Aorta (tissue), 5 donors: ENCODE data around the gene ICAM2. TPM values are rescaled to one million over a fixed set of nuclear protein-coding genes. Genes with fewer than 3 reads are reported as not detected.
A peak's percentile ranks its signal among the peaks of the same experiment; 100 is the strongest.

ENCODE experiments used
- ATAC-seq: fragments of 200-7000 bp; cut with Tn5 transposase; one replicate; pipeline ENCODE4 v1.9.1; 2022; ENCODE audit warnings: moderate library complexity; ENCODE audit not compliant: low FRiP score
- DNase-seq, 2 donors: peaks; one replicate each; pipeline ENCODE4 v3.0.0-alpha.2; 2020
- H3K27ac ChIP-seq, 2 donors: one replicate each; pipeline ENCODE4 v1.5.1; 2013; ENCODE audit warnings: low read length in 2 of 2, mild to moderate bottlenecking in 2 of 2, moderate library complexity in 2 of 2, control low read depth in 1 of 2, inconsistent platforms in 1 of 2, low read depth in 1 of 2
- H3K27me3 ChIP-seq, 2 donors: one replicate each; pipeline ENCODE4 v1.6.1; 2013; ENCODE audit warnings: control low read depth in 1 of 2, low read length in 1 of 2, mild to moderate bottlenecking in 1 of 2, moderate library complexity in 1 of 2; ENCODE audit not compliant: insufficient read depth in 2 of 2, control insufficient read depth in 1 of 2
- H3K36me3 ChIP-seq, 2 donors: one replicate each; pipeline ENCODE4 v1.6.1; 2013; ENCODE audit warnings: control low read depth in 1 of 2, low read length in 1 of 2, mild to moderate bottlenecking in 1 of 2; ENCODE audit not compliant: insufficient read depth in 2 of 2, control insufficient read depth in 1 of 2
- H3K4me1 ChIP-seq, 2 donors: one replicate each; pipeline ENCODE4 v1.6.1; 2013; ENCODE audit warnings: low read length in 2 of 2, control low read depth in 1 of 2, mild to moderate bottlenecking in 1 of 2, moderate library complexity in 1 of 2; ENCODE audit not compliant: insufficient read depth in 2 of 2, control insufficient read depth in 1 of 2
- H3K4me3 ChIP-seq, 2 donors: one replicate each; pipeline ENCODE4 v1.5.1; 2013; ENCODE audit warnings: low read length in 2 of 2, control low read depth in 1 of 2, mild to moderate bottlenecking in 1 of 2
- H3K9me3 ChIP-seq: one replicate; pipeline ENCODE4 v1.6.1; 2013; ENCODE audit warnings: mild to moderate bottlenecking, low read length; ENCODE audit not compliant: control insufficient read depth
- WGBS, 2 donors: extraction: QIAGEN DNeasy Blood & Tissue Kit; methylation state at CpG; one replicate each; pipeline ENCODE4 v1.1.7; 2013; 5-methylcytosine and 5-hydroxymethylcytosine counted together
- intact Hi-C, 2 donors: fragments of 100-400 bp; cut with DNase I; formaldehyde crosslinking; loops; one replicate each; pipeline versions ENCODE4 v1.14.2 to v1.15.0; 2022
- polyA plus RNA-seq, 2 donors: library from polyadenylated mRNA; stranded (reverse); fragments of 200-250 nt; gene quantifications; one replicate each; pipeline ENCODE4 v1.2.3, GENCODE V29; 2013
- total RNA-seq, 2 donors: library from RNA; stranded (reverse); fragmentation: NEBNext Ultra II Directional; extraction: Animal tissue kit (Norgen Biotek cat#: 25700); gene quantifications; one replicate each; pipeline ENCODE4 v1.2.1, GENCODE V29; 2021
- donor health status: healthy with polysubstance abuse.
- donor health status: Bipolar disorder and iron deficiency.
- donor health status: DM: no; HTN: no; CAD: no.
- donor health status: DM: no; HTN: no; CAD: no.
- donor health status: DM: yes; HTN: yes; CAD: no.

ICAM2 gene
- total and polyA plus RNA-seq, 4 donors = 3.9 to 36.0 (median 17.3) TPM

DNA sequence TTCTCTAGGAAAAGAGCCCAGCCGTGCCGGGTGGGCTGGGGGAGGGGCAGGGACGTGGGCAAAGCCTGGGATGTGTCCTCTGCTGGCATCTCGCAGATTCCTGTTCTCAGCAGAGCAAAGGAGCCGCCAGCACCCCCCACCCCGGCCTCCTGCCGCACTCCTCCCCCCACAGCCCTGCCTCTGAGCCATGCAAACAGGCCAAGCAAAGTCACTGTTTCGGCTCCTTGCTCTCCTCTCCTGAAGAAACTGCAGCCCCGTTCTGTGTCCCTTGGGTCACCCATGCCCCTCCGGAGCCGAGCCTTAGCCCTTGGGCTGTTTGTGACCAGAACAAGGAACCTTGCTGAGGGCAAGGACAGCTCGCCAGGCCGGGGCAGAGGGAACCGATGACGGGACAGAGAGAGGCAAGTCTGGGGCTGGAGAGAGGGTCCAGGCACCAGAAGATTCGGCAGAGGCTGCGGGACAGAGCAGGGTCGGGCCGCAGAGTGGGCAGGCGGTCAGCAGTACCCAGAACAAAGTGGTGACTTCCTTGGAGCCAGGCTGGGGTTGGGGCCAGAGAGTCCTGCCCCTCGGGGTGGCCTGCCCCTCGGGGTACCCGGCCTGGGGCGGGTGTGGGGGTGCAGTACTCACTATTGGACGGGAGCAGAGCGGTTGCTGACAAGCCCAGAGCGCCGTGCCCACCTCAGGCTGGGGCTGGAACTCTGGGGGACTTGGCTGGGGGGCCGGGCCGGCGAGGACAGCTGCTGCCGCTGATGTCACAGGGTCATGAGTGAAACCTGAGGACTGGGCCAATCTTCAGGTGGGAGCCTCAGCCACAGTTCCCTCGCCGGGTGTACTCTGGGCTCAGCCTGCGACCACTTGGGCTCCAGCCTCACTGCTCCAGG lies 31.5 kb downstream of the ICAM2 start:
- intact Hi-C loops = no loop called here
- WGBS, 2 donors = 46 to 47% methylated on average over 33 to 35 of the region's 35 CpGs
- Histone ChIP-seq H3K4me1 (no peaks in the 10 kb centered on the region), H3K4me3 (no peak overlapping the region), H3K27me3 (no peaks in the 10 kb centered on the region), H3K36me3 (no peaks in the 10 kb centered on the region), H3K9me3 (no peaks in the 10 kb centered on the region), H3K27ac (no peak overlapping the region)
- DNase-seq (peak; percentile 43 to 67), ATAC-seq (no peak)

DNA sequence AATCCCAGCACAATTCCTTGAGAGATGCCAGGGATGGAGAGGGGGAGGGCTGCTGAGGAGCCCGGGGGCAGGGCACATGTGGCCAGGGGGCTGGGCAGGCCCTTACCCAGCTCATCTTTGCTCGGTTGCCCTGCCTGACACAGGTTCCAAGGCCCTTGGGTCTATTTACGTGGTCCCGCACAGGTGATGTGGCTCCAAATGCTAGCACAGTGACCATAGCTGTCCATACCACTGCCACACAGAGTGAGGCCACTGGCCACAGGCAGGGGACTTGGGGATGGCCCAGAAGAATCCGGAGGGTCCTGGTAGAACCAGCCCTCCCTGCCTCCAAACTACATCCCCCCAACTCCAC lies 32.3 kb downstream of the ICAM2 start:
- Histone ChIP-seq H3K4me3 (no peak overlapping the region), H3K27me3 (no peaks in the 10 kb centered on the region), H3K36me3 (no peaks in the 10 kb centered on the region), H3K4me1 (no peaks in the 10 kb centered on the region), H3K9me3 (no peaks in the 10 kb centered on the region), H3K27ac (no peak overlapping the region)
- intact Hi-C loops = no loop called here
- no peak for DNase-seq
- ATAC-seq = no peak
- WGBS, 2 donors = 94 to 95% methylated on average over 5 of the region's 5 CpGs

DNA sequence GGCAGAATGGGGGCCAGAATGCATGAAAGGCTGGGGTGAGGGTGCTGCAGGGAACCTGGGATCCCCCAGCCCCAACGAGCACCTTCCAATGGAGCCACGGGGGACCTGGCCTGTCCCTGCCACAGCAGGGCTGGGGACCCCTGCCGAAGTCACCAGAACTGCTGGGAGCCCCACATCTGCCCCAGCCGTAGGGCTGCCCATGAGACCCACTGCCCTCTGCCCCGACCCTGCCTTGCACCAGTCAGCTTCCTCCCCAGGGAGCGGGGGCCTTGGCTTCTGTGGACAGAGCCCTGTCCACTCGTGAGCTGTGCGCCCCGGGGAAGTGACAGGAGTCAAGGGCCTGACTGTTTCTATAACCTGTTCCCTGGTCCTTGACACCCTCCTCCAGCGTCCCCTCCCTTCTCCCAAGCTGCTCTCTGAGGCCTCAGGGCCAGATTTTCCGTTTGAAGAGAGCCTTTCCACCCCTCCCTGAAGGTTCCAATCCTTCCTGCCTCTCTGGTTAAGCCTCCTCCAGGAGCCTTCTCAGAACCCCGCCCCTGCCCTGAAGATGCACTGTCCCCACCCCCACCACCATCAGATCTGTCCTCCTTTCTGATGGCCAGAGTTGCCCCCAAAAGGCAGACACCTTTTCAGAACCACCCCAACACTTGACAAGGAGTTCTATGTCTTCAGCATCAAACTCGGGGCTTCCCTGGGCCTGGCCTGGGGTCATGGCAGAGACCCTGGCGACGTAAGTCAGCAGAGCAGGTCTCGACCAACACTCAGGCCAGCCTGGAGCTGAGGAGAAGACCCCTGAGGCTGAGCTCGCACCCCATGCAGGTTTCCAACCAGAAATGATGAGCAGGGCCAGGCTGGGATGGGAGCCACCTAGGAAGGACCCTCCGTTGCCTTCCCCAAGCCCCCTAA lies 33.0 kb downstream of the ICAM2 start:
- Histone ChIP-seq H3K4me1 (no peaks in the 10 kb centered on the region), H3K36me3 (no peaks in the 10 kb centered on the region), H3K9me3 (no peaks in the 10 kb centered on the region), H3K4me3 (no peak overlapping the region), H3K27ac (no peak overlapping the region), H3K27me3 (no peaks in the 10 kb centered on the region)
- ATAC-seq (no peak), DNase-seq (peak; percentile 49 to 61)
- WGBS, 2 donors = 85 to 88% methylated on average over 18 of the region's 18 CpGs
- intact Hi-C loops = no loop called here

DNA sequence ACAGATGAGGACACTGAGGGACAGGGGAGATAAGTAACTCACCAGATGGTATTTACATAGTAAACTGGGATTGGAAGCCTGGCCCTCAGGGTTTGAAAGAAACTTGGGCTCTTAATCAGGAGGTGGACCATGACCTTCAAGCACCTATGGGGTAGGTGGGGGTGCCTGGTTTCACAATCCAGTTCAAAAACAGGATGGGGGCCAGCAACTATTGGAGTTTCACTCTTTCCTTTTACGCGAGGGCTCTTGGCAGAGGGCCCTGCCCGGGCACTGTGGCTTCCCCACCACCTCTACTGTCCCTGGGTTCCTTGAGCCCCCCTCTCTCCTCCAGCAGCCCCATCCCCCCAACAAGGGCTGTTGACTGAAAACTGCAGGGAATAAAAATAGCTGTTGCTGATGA lies 33.6 kb downstream of the ICAM2 start:
- intact Hi-C loops = no loop called here
- no peaks in the 10 kb centered on the region for H3K36me3 ChIP-seq
- H3K27ac ChIP-seq = no peak overlapping the region
- ATAC-seq (no peak), DNase-seq (no peak)
- H3K9me3 ChIP-seq = no peaks in the 10 kb centered on the region
- H3K27me3 ChIP-seq = no peaks in the 10 kb centered on the region
- H3K4me1 ChIP-seq = no peaks in the 10 kb centered on the region
- WGBS, 2 donors = 63 to 67% methylated on average over 3 of the region's 3 CpGs
- no peak overlapping the region for H3K4me3 ChIP-seq

DNA sequence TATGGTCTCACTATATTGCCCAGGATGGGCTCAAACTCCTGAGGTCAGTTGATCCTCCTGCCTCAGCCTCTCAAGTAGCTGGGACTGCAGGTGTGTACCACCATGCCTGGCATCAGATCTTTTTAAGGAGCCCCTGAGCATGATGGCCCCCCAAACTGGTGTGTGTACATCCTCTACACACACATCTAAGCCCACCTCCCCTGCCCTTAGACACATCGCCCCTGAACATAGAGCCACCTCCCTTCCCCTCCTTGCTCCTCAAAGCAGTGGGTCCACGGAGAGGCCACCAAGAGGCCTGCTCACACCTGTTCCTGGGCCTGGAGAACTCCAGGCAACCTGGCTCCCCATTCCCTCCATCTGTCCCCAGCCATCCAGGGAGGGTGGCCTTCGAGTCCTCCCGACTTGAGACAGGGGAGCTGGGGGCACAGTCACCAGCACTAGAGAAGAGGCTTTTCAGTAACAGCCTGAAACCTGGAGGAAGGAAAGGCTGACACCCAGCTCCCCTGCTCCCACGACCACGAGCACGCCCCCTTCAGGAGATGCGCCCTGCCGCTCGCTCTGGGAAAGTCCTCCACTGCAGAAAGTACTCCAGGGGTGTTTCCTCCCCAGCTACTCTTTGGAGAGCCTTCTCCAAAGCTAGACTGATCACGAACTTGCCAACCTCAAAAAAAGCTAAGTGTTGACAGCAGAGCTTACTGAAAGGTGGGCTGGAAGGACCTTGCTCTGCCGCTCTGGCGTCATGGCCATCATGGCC lies 34.9 kb downstream of the ICAM2 start:
- H3K27ac ChIP-seq = no peak overlapping the region
- no peaks in the 10 kb centered on the region for H3K4me1 ChIP-seq
- ATAC-seq (no peak), DNase-seq (peak in 1 of 2 donors; percentile 40)
- WGBS, 2 donors = 91 to 93% methylated on average over 13 of the region's 13 CpGs
- H3K36me3 ChIP-seq = no peaks in the 10 kb centered on the region
- intact Hi-C loops = no loop called here
- H3K27me3 ChIP-seq = no peaks in the 10 kb centered on the region
- no peaks in the 10 kb centered on the region for H3K9me3 ChIP-seq
- no peak overlapping the region for H3K4me3 ChIP-seq

DNA sequence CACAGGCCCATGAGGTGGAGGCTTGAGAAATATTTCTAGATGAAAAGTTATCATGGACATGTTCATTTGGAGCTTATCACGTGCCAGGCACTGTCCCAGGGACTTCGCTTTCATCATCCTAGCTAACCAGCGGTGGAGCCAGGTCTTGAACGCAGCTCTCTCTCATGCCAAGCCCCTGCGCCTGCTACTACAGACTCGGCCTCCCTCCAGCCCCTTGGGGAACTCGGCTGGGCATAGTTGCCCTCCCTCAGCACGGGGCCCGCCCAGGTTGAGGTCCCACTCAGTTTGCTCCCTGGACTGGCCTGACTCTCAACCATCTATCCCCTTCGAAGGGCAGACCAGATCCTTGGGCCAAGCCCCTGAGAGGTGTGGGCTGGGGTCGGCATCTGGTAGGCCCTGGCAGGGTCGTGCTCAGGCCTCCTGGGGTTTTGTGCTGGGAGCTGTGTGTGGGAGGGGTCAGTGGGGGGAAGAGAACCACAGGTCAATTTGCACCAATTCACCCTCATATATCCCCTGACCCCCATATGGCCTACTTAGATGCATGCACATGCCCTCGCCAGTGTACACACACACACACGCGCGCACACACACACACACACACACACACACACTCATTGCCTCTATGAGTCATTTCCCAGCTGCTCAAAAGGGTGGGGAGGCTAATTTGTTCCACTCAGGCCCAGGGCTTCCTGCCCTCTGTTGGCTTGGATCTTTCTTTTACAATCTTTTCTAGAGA lies 35.6 kb downstream of the ICAM2 start:
- H3K27ac ChIP-seq = peak overlapping the region in 1 of 2 donors; percentile 28
- H3K4me3 ChIP-seq = no peak overlapping the region
- no peaks in the 10 kb centered on the region for H3K27me3 ChIP-seq
- 27 to 30% methylated on average over 16 of the region's 16 CpGs for WGBS, 2 donors
- ATAC-seq (peak; percentile 87), DNase-seq (peak in 1 of 2 donors; percentile 80)
- H3K9me3 ChIP-seq = no peaks in the 10 kb centered on the region
- H3K36me3 ChIP-seq = no peaks in the 10 kb centered on the region
- intact Hi-C loops = no loop called here
- H3K4me1 ChIP-seq = no peaks in the 10 kb centered on the region

DNA sequence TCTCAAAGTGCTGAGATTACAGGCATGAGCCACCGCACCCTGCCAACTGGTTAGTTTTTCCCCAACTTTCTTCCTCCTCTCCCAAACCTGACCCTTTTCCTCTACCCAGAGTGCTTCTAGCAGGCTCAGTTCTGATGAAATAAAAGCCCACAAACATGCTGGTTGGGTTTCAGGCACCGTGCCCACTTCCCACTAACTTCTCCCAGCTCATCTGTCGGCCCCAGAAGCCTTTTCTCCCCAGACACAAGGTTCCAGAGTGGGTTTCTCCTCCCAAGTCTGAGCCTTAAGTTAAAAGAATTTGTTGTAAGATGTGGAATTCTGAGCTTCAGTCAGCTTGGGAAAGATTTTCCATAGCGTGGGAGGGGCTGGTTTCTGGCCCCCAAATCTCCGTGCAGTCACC lies 36.2 kb downstream of the ICAM2 start:
- no peak overlapping the region for H3K4me3 ChIP-seq
- WGBS, 2 donors = 38 to 45% methylated on average over 5 of the region's 5 CpGs
- H3K4me1 ChIP-seq = no peaks in the 10 kb centered on the region
- DNase-seq (peak in 1 of 2 donors; percentile 68), ATAC-seq (no peak)
- no peak overlapping the region for H3K27ac ChIP-seq
- no peaks in the 10 kb centered on the region for H3K36me3 ChIP-seq
- intact Hi-C loops = no loop called here
- no peaks in the 10 kb centered on the region for H3K27me3 ChIP-seq
- no peaks in the 10 kb centered on the region for H3K9me3 ChIP-seq

DNA sequence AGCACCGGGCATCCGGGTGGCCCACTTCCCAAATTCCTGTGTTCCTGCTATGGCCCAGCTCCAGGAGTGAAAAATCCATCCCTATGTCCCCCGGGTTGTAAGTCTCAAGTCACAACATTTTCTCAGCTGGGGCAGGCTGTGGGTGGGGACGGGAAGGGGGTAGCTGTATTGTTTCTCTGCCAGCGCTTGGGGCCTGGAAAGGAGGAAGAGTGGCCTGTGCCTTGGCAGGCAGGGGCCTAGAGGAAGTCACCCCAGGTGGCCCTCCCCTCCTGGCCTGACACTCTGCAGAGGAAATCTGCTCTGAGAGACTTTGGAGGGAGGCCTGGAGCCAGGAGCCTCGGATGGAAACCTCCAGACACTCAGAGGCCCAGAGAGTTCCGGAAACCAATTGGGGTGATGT lies 37.1 kb downstream of the ICAM2 start:
- Histone ChIP-seq H3K27me3 (no peaks in the 10 kb centered on the region), H3K4me3 (no peak overlapping the region), H3K9me3 (no peaks in the 10 kb centered on the region), H3K27ac (no peak overlapping the region), H3K4me1 (no peaks in the 10 kb centered on the region), H3K36me3 (no peaks in the 10 kb centered on the region)
- ATAC-seq (no peak), DNase-seq (peak in 1 of 2 donors; percentile 80)
- WGBS, 2 donors = 4 to 5% methylated on average over 7 of the region's 7 CpGs
- intact Hi-C loops = no loop called here
